HepG2 (cell line): ENCODE results near the gene APBB2. TPM values are rescaled to one million over a fixed set of nuclear protein-coding genes. Genes with fewer than 3 reads are reported as not detected.

Experiments used
- ATAC-seq: fragments of 200-7000 bp; cut with Tn5 transposase; 3 replicates; pipeline ENCODE4 v1.9.1; 2020; ENCODE audit warnings: mild to moderate bottlenecking, moderate library complexity
- BruUV-seq: library from RNA; stranded (reverse); fragments of 400-500 nt; replicated peaks from 2 replicates; lab custom pipeline; 2021; lab: Mats Ljungman, UMichigan
- CTCF ChIA-PET: fragments of 300-600 bp; formaldehyde crosslinking; extraction: SDS; loops from one replicate; lab custom pipeline; 2021; ENCODE audit warnings: low total read pairs, inconsistent platforms, low intra/inter-chr PET ratio; lab: Yijun Ruan, JAX
- POLR2A ChIA-PET: fragments of 350-600 bp; sonication (Branson Sonifier 250); formaldehyde crosslinking; loops from one replicate; lab custom pipeline; 2020; ENCODE audit warnings: antibody characterized with exemption, inconsistent platforms; lab: Yijun Ruan, JAX
- DNase-seq: peaks from one replicate; pipeline ENCODE4 v3.0.0-alpha.2; 2015; ENCODE audit warnings: low spot score
- FAIRE-seq: peaks from 3 replicates; lab custom pipeline; 2011; peaks lifted over from hg19 to GRCh38; lab: Jason Lieb, UNC
- H2AFZ ChIP-seq: one replicate; pipeline ENCODE4 v1.6.1; 2011; ENCODE audit warnings: low read length, inconsistent platforms
- H3K27ac ChIP-seq: fragments of 300-600 bp; 3 replicates; pipeline ENCODE4 v1.8.0; 2011; ENCODE audit warnings: mixed run types, mild to moderate bottlenecking, mixed read lengths, low read length, inconsistent platforms; ENCODE audit not compliant: insufficient read depth; ENCODE audit errors: extremely low read length
- H3K27me3 ChIP-seq, 2 experiments: fragments of 200-600 bp in 1 of 2; 2 replicates in 1 of 2; 3 replicates in 1 of 2; pipeline versions ENCODE4 v1.6.0 to v1.8.0; 2011; ENCODE audit warnings: low read length in 2 of 2, mild to moderate bottlenecking in 2 of 2, moderate library complexity in 2 of 2, inconsistent platforms in 1 of 2; ENCODE audit not compliant: insufficient read depth in 2 of 2, control insufficient read depth in 1 of 2
- H3K36me3 ChIP-seq, 2 experiments: fragments of 200-600 bp in 1 of 2; replicated peaks in 1 of 2; 2 replicates in 1 of 2; 3 replicates in 1 of 2; pipeline versions ENCODE4 v1.5.1 to v1.8.0; 2011; ENCODE audit warnings: low read length in 2 of 2, inconsistent platforms in 1 of 2; ENCODE audit not compliant: insufficient read depth in 2 of 2, control insufficient read depth in 1 of 2
- H3K4me1 ChIP-seq: 2 replicates; pipeline ENCODE4 v1.5.1; 2012; ENCODE audit warnings: low read length, inconsistent platforms; ENCODE audit not compliant: insufficient read depth
- H3K4me2 ChIP-seq: 2 replicates; pipeline ENCODE4 v1.6.0; 2011; ENCODE audit warnings: low read depth, low read length, inconsistent platforms
- H3K4me3 ChIP-seq, 3 experiments: fragments of 200-600 bp in 1 of 3; sonication (generic), shearing (Covaris generic) in 1 of 3; replicated peaks in 1 of 3; 2 replicates each; pipeline ENCODE4 v1.5.1; 2011 to 2016; ENCODE audit warnings: low read length in 3 of 3, inconsistent platforms in 2 of 3, low read depth in 2 of 3, mild to moderate bottlenecking in 2 of 3, control low read depth in 1 of 3, mixed read lengths in 1 of 3; ENCODE audit not compliant: insufficient read depth in 1 of 3
- H3K79me2 ChIP-seq: one replicate; pipeline ENCODE4 v1.6.1; 2011; ENCODE audit warnings: low read length, inconsistent platforms; ENCODE audit not compliant: insufficient read depth
- H3K9ac ChIP-seq: 2 replicates; pipeline ENCODE4 v1.6.0; 2011; ENCODE audit warnings: mild to moderate bottlenecking, low read depth, low read length, inconsistent platforms; ENCODE audit not compliant: insufficient read depth
- H3K9me3 ChIP-seq: 2 replicates; pipeline ENCODE4 v1.5.1; 2012; ENCODE audit warnings: mild to moderate bottlenecking, low read length
- H4K20me1 ChIP-seq: 2 replicates; pipeline ENCODE4 v1.6.0; 2011; ENCODE audit warnings: inconsistent platforms, mild to moderate bottlenecking, low read length, moderate library complexity; ENCODE audit not compliant: insufficient read depth
- ATF1 ChIP-seq: IDR thresholded peaks from 2 replicates; pipeline ENCODE4 v1.6.1; 2016; ENCODE audit warnings: mild to moderate bottlenecking, control low read depth
- CHD2 ChIP-seq: IDR thresholded peaks from 2 replicates; pipeline ENCODE4 v1.6.1; 2011; ENCODE audit warnings: low read depth, low read length, improper control_type of control experiment
- DMTF1 ChIP-seq: sonication (generic); formaldehyde crosslinking; IDR thresholded peaks from 2 replicates; pipeline ENCODE4 v1.4.0; 2020; ENCODE audit warnings: mild to moderate bottlenecking, missing genetic modification reagents
- MZF1 ChIP-seq: sonication (generic); formaldehyde crosslinking; IDR thresholded peaks from 2 replicates; pipeline ENCODE4 v1.8.1; 2023; ENCODE audit warnings: mild to moderate bottlenecking, missing genetic modification reagents, borderline replicate concordance
- PCBP2 ChIP-seq: fragments of 200-400 bp; formaldehyde crosslinking; optimal IDR thresholded peaks from 2 replicates; pipeline ENCODE3; 2018; ENCODE audit warnings: low read length, low read depth; ENCODE audit not compliant: poor library complexity, severe bottlenecking
- SAP130 ChIP-seq: IDR thresholded peaks from 2 replicates; pipeline ENCODE4 v1.6.1; 2016; ENCODE audit warnings: low read depth
- U2AF2 ChIP-seq: fragments of 200-400 bp; formaldehyde crosslinking; IDR thresholded peaks from 2 replicates; pipeline ENCODE4 v1.6.1; 2017; ENCODE audit warnings: low read depth, mild to moderate bottlenecking, low read length
- ZNF143 ChIP-seq: sonication (generic); formaldehyde crosslinking; IDR thresholded peaks from 2 replicates; pipeline ENCODE4 v1.4.0; 2020; ENCODE audit warnings: missing genetic modification reagents
- WGBS: methylation state at CpG from one replicate; pipeline ENCODE4 v1.1.6; 2017; ENCODE audit warnings: low lambda C conversion rate; 5-methylcytosine and 5-hydroxymethylcytosine counted together
- in situ Hi-C: cut with HindIII; loops from 2 replicates; pipeline ENCODE4 v1.10.0; 2017; ENCODE audit warnings: low pct_unique_long_range_greater_than_20kb; ENCODE audit not compliant: extremely low pct_ligation_motif_present
- intact Hi-C: fragments of 100-400 bp; cut with micrococcal nuclease; formaldehyde crosslinking; loops from one replicate; pipeline ENCODE4 v1.10.0; 2022; ENCODE audit not compliant: unreplicated experiment
- polyA plus RNA-seq, 8 experiments: library from polyadenylated mRNA; depleted of rRNA in 3 of 8; stranded (reverse) in 7 of 8; unstranded in 1 of 8; fragments of >200 nt; fragmentation: Illumina TruSeq in 4 of 8; extraction: Trizol in 4 of 8; gene quantifications; 2 replicates each; pipeline versions ENCODE4 v1.2.1 to v1.2.3, GENCODE V29; 2011 to 2016; ENCODE audit warnings: low read depth in 4 of 8, missing spikeins in 1 of 8, mixed read lengths in 1 of 8; ENCODE audit not compliant: insufficient read depth in 1 of 8
- total RNA-seq, 5 experiments: library from RNA; depleted of rRNA; stranded (reverse); fragments of >200 nt; fragmentation: Illumina TruSeq; extraction: Trizol; gene quantifications; 2 replicates each; pipeline ENCODE4 v1.2.3, GENCODE V29; 2016; ENCODE audit warnings: low read depth in 1 of 5

The APBB2 gene
- total and polyA plus RNA-seq, 2 of the 13 experiments (the other 11 are each of a cell fraction or from before 2014, with no cell fraction given), result 11.7 to 17.0 TPM

- no peak for ATAC-seq
- WGBS, result 97% methylated on average over 5 of the region's 5 CpGs
- in situ Hi-C loops, result loop anchor here (5.0 kb wide), 1 partner anchor 239 kb away; no protein-coding TSS in a partner anchor
- Histone ChIP-seq H3K27me3 (no peaks in the 10 kb centered on the region), H3K9me3 (no peaks in the 10 kb centered on the region), H4K20me1 (no peaks in the 10 kb centered on the region), H3K79me2 (no peaks in the 10 kb centered on the region), H3K36me3 (no peaks in the 10 kb centered on the region), H2AFZ (no peak overlapping the region), H3K9ac (no peak overlapping the region), H3K4me3 (no peak overlapping the region), H3K27ac (no peak overlapping the region), H3K4me2 (no peak overlapping the region), H3K4me1 (no peaks in the 10 kb centered on the region)
- CTCF ChIA-PET, result interaction anchor here (2.9 kb wide), 1 partner anchor 236 kb away, joined by 17 read pairs; the partner anchor contains the start of gene APBB2
- no peak for TF ChIP-seq SAP130 (CRISPR knock-in tag)
- TF ChIP-seq U2AF2, result no peak
- TF ChIP-seq PCBP2, result no peak
- no peak for TF ChIP-seq DMTF1 (CRISPR knock-in tag)
- no peak for TF ChIP-seq CHD2
- no peak for TF ChIP-seq ZNF143 (CRISPR knock-in tag)
- TF ChIP-seq MZF1 (CRISPR knock-in tag), result no peak
- TF ChIP-seq ATF1, result no peak
- FAIRE-seq, result no peak
- POLR2A ChIA-PET, result interaction anchor here (4.1 kb wide), 1 partner anchor 237 kb away, joined by 40 read pairs; the partner anchor contains the start of gene APBB2
- BruUV-seq, result no TSS peak
- intact Hi-C loops, result loop anchor here (10.0 kb wide), 1 partner anchor 146 kb away; no protein-coding TSS in a partner anchor
- no peak for DNase-seq
These were observed 235.8 kb downstream of the APBB2 start for GRCh38 chr4:40978548-40978947.
